Nephron (organoid): ENCODE results near the gene CCDC116.
"Not testable (repeated sequence)": the region's sequence is repeated elsewhere in the genome, so short reads cannot be mapped to it uniquely, and the experiment has no call there.

Source experiments
- H3K27ac Mint-ChIP-seq, 3 experiments: 2 replicates each; pipeline ENCODE4 v1.8.0; 2020; ENCODE audit warnings: mixed read lengths in 3 of 3, mild to moderate bottlenecking in 2 of 3, moderate library complexity in 1 of 3
- H3K27me3 Mint-ChIP-seq: 2 replicates; pipeline ENCODE4 v1.8.0; 2021; ENCODE audit warnings: low read depth, mild to moderate bottlenecking, moderate library complexity, mixed read lengths
- H3K36me3 Mint-ChIP-seq: 2 replicates; pipeline ENCODE4 v1.8.0; 2020; ENCODE audit warnings: low read depth, mixed read lengths
- H3K4me1 Mint-ChIP-seq: 2 replicates; pipeline ENCODE4 v1.8.0; 2020; ENCODE audit warnings: mixed read lengths
- H3K4me3 Mint-ChIP-seq, 3 experiments: 2 replicates each; pipeline ENCODE4 v1.8.0; 2020; ENCODE audit warnings: mild to moderate bottlenecking in 3 of 3, mixed read lengths in 3 of 3, moderate library complexity in 2 of 3
- H3K9me3 Mint-ChIP-seq: 2 replicates; pipeline ENCODE4 v1.8.0; 2020; ENCODE audit warnings: mixed read lengths
- TF ChIP-seq, protein P1 (sequence below), 3 experiments: fragments of 200-600 bp; sonication (generic); IDR thresholded peaks; one replicate each; pipeline ENCODE4 v1.5.0; 2021; ENCODE audit warnings: antibody characterized with exemption in 3 of 3; ENCODE audit not compliant: unreplicated experiment in 3 of 3

CCDC116 gene

DNA sequence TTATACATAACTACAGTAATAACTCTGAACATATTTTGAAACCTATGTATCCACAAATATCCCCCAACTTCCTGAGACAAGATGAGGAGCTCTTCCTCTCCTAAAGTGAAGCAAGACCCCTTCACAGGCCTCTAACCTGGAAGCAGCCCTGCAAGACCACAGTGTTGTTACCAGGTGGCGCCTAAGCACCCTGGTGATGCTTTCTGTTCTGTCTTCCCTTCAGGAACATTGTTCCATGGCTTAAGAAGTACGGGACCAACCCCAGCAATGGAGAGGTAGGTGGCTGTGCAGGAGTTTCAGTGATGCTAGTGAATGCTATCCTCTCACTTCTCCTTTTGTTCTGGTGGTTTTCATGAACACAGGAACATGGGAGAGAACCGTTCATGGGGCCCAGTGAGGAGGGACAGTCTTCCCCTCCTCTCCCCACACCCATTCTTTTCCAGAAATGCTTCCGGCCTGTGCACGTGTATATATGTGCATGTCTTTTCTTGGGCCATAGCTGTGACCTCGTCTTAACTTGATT lies 39.6 kb downstream of the CCDC116 start:
- Mint-ChIP-seq H3K27ac (no peak overlapping the region), H3K27me3 (no peaks in the 10 kb centered on the region), H3K4me3 (no peak overlapping the region), H3K36me3 (peaks cover 58% of the 10 kb centered on the region), H3K4me1 (peaks cover 5% of the 10 kb centered on the region), H3K9me3 (peaks cover 3% of the 10 kb centered on the region)
- TF ChIP-seq, protein P1, sequence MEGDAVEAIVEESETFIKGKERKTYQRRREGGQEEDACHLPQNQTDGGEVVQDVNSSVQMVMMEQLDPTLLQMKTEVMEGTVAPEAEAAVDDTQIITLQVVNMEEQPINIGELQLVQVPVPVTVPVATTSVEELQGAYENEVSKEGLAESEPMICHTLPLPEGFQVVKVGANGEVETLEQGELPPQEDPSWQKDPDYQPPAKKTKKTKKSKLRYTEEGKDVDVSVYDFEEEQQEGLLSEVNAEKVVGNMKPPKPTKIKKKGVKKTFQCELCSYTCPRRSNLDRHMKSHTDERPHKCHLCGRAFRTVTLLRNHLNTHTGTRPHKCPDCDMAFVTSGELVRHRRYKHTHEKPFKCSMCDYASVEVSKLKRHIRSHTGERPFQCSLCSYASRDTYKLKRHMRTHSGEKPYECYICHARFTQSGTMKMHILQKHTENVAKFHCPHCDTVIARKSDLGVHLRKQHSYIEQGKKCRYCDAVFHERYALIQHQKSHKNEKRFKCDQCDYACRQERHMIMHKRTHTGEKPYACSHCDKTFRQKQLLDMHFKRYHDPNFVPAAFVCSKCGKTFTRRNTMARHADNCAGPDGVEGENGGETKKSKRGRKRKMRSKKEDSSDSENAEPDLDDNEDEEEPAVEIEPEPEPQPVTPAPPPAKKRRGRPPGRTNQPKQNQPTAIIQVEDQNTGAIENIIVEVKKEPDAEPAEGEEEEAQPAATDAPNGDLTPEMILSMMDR (IDR thresholded peaks at IDR 0.05; ENCODE audit: unreplicated experiment in 3 of 3): no peak

DNA sequence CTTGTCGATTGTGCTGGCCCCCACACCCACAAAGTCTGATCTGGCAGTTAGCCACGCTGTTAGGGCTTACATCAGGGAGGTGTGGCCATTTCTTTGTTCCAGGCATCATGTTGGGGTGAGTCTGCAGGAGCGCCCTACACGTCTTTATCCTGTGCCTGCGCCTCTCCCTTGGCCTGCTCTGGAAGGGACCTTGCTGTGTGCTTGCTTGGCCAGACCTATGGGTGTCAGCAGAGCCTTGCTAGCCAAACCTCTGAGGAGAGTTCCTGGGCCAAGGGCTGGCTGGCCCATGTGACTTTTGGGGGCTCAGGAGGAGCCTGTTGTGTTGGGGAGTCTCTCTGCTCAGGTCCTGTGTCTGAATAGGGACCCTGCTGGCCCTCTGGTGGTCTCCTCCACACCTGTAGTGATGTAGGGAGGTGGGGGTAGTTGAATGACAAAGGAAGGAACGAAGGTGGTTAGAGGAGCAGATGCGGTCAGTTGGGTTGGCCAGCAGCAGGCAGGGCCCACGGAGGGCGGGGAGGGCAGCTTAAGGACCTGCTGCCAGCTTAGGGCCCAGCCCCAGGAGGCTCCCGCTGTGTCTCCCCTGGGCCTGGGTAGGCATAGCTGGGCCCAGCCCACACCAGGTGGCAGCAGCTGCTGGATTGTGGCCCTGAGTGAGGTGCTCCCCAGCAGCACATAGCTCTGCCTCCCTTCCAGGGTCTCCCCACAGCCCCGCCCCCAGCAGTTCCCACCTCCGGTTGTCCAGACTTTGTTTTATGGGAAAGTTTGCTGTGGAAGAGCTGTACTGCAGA lies 41.2 kb downstream of the CCDC116 start:
- Mint-ChIP-seq H3K4me3 (no peak overlapping the region), H3K36me3 (peaks cover 69% of the 10 kb centered on the region), H3K4me1 (no peaks in the 10 kb centered on the region), H3K9me3 (peaks cover 3% of the 10 kb centered on the region), H3K27me3 (no peaks in the 10 kb centered on the region), H3K27ac (peak overlapping the region in 1 of 3 experiments; percentile 94)
- TF ChIP-seq, protein P1 (IDR thresholded peaks at IDR 0.05; ENCODE audit: unreplicated experiment in 3 of 3): no peak

DNA sequence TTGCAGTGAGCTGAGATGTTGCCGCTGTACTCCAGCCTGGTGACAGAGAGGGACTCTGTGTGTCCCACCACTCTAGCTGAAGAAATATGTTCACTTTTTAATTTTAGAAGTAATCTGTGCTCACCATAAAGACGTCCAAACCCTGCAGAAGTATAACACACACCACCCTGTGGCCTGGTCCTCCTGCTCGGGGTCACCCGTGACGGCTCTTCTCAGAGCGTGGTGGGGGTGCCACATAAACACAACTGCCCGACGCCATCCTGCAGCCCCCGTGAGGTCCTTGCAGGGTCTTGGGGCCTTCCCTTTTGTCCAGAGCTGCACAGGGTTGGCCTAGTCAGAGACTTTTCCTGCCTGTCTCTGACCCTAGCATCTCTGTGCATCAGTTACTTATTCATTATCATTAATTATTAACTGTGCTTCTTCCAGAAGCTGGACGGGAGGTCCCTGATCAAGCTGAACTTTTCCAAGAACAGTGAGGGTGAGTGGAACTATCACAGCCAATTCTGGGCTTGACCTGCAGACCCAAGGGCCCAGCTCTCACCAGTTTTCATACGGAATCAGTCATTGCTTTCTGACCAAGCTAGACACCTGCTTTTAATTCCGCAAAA lies 42.2 kb downstream of the CCDC116 start:
- peaks cover 67% of the 10 kb centered on the region for H3K36me3 Mint-ChIP-seq
- H3K4me3 Mint-ChIP-seq: peak overlapping the region in 1 of 3 experiments; percentile 21
- TF ChIP-seq, protein P1 (IDR thresholded peaks at IDR 0.05; ENCODE audit: unreplicated experiment in 3 of 3): no peak
- peaks cover 3% of the 10 kb centered on the region for H3K9me3 Mint-ChIP-seq
- no peaks in the 10 kb centered on the region for H3K27me3 Mint-ChIP-seq
- peak overlapping the region; percentile 47 to 94 (median 86) for H3K27ac Mint-ChIP-seq
- no peaks in the 10 kb centered on the region for H3K4me1 Mint-ChIP-seq

DNA sequence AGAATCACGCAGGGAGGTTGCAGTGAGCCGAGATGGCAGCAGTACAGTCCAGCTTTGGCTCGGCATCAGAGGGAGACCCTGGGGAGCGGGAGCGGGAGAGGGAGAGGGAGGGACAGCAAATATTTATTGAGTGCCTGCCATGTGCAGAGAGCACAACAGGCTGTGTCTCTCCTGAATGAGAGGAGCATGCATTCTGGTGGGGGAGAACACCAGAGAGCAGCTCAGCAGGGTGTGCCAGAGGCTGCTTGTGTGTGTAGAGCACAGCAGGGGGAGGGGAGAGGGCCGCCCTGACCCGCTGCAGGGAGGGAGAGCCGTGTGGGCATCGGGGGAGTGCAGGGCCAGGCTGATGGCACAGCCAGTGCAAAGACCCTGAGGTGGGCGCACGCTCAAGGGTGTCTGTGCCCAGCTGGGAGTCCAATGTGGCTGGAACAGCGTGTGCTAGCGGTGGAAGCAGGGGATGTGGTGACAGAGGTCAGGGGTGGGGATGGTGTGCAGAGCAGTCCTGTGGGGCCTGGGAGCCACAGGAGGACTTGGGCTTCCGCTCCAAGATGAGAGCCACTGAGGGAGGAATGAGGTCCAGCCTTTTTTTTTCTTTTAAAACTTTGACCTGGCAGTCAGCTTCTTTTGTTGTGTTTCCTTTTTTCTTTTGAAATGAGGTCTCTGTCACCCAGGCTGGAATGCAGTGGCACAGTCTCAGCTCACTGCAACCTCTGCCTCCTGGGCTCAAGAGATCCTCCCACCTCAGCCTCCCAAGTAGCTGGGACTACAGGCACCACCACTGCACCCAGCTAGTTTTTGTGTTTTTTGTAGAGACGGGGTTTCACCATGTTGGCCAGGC lies 45.3 kb downstream of the CCDC116 start:
- Mint-ChIP-seq H3K4me3 (no peak overlapping the region), H3K27ac (no peak overlapping the region), H3K9me3 (peaks cover 3% of the 10 kb centered on the region), H3K27me3 (no peaks in the 10 kb centered on the region), H3K4me1 (no peaks in the 10 kb centered on the region), H3K36me3 (peaks cover 53% of the 10 kb centered on the region)
- TF ChIP-seq, protein P1 (IDR thresholded peaks at IDR 0.05; ENCODE audit: unreplicated experiment in 3 of 3): no peak

DNA sequence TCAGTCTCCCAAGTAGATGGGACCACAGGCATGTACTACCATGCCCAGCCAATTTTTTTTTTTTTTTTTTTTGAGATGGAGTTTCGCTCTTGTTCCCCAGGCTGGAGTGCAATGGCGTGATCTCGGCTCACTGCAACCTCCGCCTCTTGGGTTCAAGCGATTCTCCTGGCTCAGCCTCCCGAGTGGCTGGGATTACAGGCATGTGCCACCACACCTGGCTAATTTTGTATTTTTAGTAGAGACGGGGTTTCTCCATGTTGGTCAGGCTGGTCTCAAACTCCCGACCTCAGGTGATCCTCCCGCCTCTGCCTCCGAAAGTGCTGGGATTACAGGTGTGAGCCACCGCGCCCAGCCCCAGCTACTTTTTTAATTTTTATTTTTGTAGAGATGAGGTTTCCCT lies 46.3 kb downstream of the CCDC116 start:
- not testable (repeated sequence) for H3K27me3 Mint-ChIP-seq, H3K9me3 Mint-ChIP-seq, H3K4me1 Mint-ChIP-seq, H3K4me3 Mint-ChIP-seq, H3K27ac Mint-ChIP-seq
- peaks cover 47% of the 10 kb centered on the region for H3K36me3 Mint-ChIP-seq

DNA sequence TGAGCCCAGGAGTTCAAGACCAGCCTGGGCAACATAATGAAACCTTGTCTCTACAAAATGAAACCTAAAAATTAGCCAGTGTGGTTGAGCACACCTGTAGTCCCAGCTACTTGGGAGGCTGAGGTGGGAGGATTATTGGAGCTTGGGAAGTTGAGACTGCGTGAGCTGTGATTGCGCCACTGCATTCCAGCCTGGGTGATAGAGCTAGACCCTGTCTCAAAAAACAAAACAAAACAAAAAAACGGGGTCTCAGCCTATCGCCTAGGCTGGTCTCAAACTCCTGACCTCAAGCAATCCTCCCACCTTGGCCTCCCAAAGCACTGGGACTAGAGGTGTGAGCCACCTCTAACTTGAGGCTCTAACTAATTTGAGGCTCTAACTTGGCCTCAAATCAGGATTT lies 46.8 kb downstream of the CCDC116 start:
- Mint-ChIP-seq H3K4me1 (no peaks in the 10 kb centered on the region), H3K36me3 (peaks cover 44% of the 10 kb centered on the region), H3K9me3 (peaks cover 3% of the 10 kb centered on the region), H3K27me3 (no peaks in the 10 kb centered on the region), H3K27ac (no peak overlapping the region), H3K4me3 (no peak overlapping the region)
- TF ChIP-seq, protein P1 (IDR thresholded peaks at IDR 0.05; ENCODE audit: unreplicated experiment in 3 of 3): no peak
